Fibroblast of skin of right quadriceps (primary cell): ENCODE measurements around the gene SPSB3.

Experiments
- DNase-seq: peaks from one replicate; pipeline ENCODE4 v3.0.0-alpha.2; 2013

The SPSB3 gene

DNA sequence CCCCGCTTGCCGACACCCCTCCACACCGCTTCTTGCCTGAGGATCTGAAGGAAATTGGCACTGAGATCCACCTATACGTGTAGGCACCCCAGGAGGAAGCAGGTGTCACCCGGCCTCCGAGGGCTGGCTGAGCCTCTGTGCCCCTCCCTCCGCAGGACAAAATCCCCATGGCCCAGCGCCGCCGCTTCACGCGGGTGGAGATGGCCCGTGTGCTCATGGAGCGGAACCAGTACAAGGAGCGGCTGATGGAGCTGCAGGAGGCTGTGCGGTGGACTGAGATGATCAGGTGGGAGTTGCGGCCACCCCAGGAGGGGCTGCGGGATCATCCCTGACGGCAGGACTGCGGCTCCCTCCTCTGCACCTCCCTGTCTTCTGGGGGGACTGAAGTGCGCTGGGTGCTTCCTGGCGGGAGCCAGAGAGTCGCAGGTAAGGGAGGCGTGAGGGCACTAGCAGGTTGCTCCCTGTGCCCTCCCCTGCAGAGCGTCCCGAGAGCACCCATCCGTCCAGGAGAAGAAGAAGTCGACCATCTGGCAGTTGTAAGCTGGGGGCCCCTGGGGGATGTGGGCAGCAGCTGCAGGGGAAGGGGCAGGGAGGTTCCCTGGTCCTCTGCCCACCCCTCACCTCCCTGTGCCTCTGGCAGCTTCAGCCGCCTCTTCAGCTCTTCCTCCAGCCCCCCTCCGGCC lies 20.0 kb downstream of the SPSB3 start:
- no peak for DNase-seq

DNA sequence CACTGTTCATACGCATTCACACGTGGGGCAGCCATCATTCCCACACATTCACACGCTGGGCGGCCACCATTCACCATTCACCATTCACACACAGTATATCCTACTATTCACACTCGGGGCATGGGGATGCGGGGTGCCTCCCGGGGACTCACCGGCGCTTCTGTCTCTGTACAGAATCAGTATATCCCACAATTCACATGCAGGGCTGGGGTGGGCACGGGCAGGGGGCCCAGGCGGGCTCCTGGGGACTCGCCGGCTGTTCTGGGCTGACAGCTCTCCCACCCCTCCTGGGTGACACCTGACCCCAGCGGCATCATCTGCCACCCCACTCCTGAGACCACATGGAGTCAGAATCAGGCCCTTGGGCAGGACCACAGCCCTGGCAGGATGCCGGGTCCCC lies 20.6 kb downstream of the SPSB3 start:
- no peak for DNase-seq

DNA sequence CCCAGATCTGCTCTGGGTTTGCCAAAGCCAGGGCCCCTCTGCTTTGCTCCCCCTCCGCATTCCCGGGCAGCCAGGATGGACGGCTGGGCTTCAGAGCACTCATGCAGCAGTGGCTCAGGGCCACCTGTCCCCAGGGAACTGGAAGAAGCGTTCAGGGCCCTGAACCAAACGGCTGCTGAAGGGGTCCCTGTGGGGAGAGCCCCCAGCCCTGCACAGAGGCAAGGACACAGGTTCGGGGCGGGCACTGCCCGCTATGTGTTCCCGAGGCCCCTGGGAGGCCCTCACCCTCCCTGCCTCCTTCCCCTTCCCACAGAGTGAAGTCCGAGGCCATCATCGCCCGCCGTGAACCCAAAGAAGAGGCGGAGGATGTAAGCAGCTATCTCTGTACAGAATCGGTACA lies 21.5 kb downstream of the SPSB3 start:
- no peak for DNase-seq

DNA sequence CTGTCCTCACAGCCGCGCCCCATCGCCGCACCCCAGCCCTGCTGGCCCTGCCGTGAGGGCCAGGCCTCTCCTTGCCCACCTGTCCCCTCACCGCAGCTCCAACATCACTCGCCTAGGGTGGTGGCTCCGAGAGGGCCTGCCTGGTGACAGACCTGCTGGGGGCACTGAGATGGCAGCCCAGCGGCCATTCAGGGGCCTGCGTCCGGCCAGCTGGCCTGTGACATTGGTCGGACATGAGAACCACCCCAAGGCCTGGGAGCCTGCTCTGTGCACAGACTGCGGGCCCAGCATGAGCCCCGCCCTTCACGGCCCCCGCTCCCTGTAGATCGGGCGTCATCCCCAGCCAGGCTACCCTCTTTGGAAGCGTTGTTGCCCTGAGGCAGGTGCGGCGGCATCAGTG lies 22.9 kb downstream of the SPSB3 start:
- DNase-seq = no peak

DNA sequence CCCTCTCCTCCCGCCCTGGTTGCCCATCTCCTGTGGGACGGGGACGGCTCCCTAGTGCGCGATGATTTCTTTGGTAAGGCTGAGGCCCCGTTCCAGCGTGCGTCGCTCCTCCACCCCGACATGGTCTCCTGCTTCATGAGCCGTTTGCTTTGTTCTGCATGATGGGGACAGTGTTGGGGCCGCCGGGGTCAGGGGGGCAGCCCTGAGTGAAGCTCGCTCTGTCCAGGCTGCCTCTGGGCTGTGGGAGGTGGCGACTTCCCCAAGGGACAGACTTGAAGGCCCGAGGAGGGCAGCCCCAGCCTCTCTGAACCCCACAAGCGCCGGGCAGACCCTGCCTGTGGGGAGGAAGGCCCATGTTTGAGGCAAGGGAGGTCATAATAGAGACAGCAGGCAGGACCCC lies 23.4 kb downstream of the SPSB3 start:
- no peak for DNase-seq

DNA sequence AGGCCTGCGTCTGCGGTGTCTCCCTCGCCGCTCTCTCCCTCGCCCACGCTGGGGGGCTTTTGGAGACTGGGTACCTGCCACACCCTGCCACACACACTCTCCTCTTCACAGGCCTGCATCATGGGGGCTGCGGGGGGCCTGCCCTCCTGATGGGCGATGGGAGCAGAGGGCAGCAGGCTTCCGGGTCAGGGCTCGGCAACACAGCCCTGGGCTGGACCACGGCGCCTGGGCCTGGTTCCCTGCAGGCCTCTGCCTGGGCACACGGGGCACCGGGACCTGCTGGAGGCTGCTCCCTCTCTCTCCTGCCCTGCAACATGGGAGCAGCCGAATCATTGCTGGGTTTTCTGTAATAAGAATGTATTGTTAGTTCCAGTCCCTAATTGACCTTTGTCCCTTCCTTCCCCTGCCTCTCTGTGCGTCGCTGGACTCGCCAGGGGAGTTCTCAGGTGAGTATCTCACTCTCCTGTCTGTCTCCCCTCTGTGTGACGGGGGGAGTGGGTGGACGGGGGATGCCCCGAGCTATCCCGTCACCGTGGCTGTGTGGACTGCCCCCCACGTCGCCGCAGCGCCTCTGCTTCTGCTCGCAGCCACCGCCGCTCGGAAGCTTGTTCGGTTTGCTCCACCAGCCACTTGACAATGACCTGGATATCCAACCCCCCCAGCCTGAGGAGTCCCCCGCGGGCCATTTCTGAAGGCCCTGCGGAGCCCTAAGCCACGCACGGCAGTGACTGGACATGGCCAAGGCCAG lies 24.5 kb downstream of the SPSB3 start:
- DNase-seq = no peak

DNA sequence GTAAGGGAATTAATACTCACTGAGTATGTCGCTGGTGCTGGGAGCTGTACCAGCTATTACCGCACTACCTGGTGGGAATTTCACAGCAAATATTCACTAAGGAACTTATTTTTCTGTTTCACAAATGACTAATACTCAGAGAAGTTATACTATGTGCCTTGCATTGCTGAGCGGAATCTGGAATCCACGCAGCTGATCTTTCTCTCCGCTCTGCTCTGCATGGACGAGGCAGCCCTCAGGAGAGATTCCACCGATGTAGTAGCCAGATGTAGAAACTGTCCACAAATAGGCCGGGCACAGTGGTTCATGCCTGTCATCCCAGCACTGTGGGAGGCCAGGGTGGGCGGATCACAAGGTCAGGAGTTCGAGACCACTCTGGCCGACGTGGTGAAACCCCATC lies 28.2 kb downstream of the SPSB3 start:
- no peak for DNase-seq

DNA sequence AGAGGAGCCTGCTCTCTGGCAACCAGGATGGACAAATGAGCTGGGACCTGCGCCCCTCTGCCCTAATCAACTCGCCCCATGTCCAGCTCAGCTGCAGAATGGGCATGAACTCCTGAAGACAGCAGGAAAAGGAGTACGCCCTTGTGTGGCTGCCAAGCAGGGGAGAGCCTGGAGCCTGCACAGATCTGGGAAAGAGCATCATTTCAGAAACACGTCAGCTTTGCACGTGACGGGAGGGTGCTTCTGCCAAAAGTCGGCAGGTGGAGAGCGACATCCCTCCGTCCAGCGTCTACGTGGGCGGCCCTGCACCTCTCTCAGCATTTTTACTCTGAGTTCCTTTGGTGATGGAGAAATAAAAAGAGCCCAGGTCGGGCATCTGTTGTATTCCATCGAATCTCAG lies 29.5 kb downstream of the SPSB3 start:
- DNase-seq = no peak

DNA sequence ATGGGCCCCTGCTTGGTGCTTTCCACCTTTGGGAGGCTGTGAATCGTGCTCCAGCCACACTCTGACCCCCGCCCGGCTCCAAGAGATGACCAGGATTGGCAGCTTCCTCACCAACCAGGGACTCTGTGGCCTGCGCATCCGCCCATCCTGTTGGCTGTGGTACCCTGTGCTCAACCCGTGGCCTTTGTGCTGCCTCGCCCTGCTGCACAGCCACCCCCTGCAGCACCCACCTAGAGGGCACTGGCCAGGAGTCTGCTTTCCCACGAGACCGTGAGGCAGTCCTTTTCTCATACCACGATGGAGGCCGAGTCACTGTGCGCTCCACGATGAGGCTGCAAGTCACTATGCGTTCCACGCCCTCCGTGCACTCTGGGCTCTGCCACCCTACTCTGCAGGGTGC lies 30.4 kb downstream of the SPSB3 start:
- DNase-seq = no peak

DNA sequence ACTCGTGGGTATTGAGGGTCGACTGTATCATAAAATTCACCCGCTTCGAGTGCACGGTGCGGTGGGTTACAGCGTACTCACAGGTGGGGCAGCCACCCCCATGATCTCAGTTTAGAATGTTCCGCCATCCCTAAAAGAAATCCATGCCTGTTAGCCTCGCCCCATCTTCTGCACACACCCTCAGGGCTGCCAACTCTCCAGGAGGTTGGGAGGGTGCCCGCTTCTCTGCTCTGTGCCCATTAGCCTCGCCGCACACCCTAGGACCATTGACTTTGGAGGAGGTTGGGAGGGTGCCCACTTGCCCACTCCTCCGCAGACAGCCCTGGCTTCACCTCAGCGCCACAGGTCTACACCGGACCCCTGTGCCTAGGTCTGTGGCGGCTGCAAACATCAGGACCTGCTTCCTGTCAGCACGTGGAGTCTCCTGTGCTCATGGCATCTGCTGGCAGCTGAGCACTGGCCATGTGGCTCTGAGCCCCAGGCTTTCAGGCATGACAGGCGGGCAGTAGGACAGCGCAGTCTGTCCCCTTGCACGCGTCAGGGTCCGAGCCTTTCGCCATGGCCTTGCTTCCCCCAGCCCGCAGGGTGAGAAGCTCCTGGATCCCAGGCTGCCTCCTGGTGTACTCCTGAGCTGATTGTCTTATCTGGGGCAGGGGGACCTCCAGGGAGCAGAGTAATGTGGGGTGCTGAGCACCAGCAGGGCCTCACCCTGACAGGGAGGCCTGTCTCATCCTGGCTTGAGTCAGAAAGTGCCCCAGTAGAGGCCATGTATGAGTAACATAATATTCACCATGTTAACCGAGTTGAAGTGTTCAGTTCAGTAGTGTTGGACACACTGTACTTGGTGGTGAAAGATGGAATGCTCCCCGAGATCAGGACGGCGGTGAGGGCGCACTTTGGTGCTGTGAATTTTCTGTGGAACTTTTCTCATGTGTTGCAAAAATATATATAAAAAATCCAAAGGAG lies 32.9 kb downstream of the SPSB3 start:
- DNase-seq = no peak

DNA sequence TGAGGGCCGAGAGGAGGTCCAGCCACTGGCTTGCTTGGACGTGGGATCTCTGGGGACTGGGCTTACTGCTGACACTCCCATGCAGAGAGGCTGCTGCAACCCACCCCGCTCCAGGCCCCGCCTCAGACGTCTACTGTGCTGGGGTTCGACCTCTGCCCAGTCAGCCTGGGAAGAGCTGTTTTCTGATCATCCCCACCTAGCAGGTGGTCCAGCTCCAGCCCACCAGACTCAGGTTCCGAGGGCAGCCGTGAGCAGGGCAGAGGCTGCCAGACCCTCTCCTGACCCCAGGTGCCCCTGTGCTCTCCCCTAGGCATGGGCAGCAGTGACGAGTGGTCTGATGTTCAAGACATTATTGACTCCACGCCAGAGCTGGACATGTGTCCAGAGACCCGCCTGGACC lies 34.4 kb downstream of the SPSB3 start:
- DNase-seq = no peak

DNA sequence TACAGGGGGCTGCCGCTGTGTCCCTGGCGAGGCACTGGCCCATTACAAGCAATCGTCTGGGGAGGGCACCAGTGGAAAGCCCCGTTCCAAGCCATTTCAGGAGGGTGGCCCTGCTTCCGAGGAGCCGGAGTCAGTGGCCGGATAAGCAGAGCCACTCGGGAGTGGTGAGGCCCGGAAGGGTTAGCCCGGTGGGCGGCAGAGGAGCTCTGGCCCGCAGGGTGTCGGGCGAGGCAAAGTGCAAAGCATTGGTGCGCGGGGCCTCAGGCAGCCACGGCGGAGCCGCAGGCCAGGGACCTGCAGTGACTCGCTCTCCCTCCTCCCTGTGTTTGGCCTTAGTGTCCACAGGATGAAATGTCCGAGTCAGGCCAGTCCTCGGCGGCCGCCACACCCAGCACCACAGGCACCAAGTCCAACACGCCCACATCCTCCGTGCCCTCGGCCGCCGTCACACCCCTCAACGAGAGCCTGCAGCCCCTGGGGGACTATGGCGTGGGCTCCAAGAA lies 35.6 kb downstream of the SPSB3 start:
- no peak for DNase-seq

DNA sequence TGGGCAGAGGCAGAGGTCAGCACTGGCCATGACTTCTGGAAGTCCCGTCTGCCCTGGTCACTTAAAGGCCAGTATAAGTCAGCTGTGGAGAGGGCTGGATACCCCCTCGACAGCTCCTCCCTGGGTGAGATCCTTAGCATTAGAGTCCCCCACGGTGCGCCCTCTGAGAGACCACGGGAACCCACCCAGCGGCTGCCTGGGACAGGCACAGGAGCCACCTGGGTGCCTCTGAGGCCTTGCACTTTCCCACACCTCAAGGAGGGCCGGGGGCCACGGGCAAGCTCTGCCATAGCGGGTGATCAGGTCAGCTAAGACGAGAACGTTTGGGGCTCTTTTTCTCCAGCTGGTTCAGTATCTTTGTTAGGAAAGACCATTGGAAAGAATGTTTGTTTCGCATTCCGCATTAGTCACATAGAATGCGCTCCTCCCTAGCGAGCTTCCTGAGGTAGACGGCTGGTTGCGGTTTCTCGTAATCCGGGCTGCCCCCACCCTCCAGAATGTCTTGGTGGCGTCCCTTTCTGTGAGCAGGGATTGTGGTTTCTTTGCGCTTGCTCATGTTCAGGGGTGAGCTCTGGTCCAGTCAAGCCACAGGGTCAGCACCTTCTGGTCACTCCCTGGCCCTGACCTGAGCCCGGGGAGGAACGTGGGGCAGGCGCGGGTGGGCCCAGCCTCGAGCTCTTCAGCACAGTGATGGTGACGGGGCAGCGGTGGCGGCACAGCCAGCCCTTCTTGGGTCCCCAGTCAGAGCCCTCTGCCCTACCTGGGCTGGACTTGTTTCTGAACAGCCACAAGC lies 36.3 kb downstream of the SPSB3 start:
- peak; percentile 73 for DNase-seq

DNA sequence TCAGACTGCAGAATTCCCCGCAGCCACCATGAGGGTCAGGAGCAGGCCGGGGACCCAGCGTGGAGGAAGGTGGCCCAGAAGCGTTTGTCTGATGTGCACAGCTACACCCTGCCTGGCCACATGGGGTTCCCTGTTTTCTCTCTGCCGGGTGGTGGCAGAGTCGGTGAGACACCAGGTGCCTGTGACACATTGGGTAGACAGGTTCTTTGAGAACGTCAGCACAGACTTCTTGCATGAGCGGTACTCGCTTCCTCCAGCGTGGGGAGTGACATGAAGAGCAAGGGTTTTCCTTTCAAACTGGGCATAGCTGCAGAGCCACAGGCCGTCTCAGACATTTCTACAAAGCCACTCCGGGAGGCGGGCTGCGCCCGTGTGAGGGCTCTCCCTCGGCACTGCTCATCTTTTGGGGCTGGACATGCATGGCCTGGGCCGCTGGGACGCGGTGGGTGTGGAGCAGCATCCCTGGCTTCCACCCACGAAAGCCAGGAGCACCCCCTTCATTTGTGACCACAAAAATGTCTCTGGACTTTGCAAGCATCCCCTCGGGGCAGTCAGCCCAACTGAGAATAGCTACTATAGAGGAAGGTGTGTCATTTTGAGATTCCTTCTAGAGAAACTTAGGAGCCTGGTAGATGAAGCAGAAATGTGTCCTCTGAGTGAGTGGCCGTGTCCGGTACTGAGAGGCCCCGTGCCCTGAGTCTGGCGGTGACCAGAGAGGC lies 37.0 kb downstream of the SPSB3 start:
- peak; percentile 81 for DNase-seq

DNA sequence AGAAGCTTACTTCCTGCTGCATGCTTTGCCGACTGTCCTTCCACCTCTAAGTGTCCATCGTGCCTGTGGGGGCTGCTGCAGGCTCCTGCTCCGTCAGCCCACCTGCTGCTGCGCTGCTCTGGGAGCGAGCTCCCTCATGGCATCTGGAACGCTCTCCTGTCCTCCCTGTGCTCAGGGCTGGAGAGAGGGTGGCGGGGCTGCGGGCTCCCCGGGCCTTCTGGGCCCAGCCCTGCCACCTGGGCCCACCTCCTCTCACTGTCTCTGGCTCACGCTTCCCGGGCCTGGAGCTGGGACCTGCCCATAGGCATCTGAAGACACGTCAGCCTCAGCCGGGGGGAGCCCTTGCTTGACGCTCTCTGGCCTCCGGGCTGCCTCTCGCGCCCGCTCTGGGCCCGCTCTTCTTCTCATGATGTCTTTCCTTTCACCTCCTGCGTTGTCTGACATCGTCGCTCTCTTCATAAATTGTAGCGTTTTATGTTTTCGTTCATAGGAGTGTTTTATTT lies 38.0 kb downstream of the SPSB3 start:
- no peak for DNase-seq

DNA sequence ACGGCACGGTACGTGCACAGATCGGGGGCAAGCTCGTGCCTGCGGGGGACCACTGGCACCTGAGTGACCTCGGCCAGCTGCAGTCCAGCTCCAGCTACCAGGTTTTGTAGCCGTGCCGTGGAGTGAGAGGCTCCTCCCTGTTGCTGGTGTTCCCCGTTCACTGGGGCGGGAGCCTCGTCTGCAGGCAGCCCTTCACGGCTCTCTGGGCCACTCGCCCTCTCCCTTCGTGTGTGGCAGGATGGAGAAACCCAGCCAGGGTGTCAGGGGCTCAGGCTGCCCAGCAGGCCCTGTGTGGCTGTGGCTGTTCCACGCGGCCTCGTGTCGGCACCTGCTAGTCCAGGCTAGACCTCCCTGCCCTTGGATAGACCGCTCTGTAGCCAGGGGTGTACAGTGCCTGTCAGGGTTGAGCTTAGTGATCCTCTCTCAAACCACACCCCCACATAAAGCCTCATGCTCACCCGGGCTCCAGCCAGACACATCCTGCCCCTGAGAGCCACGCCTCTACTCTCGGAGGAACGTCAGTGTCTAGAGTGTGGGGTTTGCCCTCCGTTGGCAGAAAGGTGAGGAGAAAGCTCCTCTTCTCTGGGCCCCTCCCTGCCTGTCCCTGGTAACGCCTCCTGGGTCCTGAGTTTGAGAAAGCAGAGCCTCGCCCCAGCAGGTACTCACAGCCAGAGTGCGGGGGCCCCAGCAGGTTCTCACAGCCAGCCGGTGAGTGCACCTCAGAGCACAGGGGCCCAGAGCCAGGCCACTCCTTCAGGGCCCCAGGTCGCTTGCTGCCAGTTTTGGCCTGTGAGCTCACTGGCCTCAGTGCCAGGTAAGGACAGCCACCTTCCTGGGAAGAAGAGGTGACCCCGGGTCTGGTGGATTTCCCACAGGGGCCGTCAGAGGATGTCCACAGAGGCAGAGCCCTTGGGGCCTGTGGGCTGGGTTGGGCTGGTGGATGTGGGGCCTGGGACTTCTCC lies 38.7 kb downstream of the SPSB3 start:
- DNase-seq = no peak

DNA sequence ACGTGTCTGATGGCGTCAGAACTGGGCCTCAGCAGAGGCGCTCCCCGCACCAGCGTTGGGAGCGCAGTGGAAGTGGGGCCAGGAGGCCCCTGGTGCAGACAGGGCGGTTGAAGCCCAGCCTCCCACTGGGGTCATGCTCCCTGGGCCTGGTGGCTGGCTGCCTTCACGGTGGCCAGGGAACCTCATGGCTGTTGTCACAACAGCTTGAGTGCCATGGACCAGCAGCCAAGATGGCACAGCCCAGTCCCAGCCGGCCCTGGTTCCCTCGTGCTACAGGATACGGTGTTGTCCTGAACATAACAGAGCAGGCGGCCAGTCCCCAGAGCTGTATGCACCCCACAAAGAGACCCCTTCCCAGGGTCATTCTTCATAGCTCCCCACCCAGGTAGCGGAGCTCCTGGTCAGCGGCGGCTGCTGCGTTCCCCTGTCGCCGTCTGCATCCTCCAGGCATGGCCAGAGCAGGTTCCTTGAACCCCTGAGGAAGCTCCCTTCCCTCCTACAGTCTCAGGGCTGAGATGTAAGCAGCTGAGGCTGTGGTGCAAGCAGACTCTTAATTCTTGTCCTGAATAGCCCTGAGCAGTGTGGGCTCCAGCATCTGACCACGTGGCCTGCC lies 40.7 kb downstream of the SPSB3 start:
- no peak for DNase-seq

DNA sequence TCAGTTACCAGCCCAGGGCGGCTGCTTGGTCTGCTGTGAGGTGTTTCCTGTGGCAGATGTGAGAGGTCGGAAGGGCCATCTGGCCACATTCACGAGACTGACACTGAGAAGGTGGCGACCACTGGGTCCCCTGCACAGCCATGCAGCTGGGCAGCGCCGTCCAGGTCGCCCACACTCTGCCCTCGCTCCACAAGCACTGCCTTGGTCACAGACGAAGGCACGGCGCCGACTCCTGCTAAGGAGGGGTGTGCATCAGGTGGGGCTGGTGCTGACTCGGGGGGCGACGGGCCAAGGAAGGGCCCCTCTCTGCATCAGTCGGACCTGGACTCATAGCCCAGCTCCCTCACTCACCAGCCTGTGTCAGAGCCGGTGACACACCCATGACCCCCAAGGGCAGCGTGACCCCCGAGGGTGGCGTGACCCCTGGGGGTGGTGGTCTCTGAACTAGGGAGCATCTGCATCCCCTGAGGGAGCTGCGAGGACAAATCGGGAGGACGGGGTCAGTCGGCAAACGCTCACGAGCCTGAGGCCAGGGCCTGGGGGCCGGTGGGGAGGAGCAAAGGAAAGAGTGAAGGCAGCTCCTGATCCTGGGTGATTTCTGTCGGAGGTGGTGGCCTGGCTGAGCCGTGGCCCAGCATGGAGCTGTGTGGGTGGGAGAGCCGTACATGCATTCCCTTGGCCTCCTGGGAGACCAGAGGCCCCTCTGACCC lies 41.4 kb downstream of the SPSB3 start:
- DNase-seq = no peak

DNA sequence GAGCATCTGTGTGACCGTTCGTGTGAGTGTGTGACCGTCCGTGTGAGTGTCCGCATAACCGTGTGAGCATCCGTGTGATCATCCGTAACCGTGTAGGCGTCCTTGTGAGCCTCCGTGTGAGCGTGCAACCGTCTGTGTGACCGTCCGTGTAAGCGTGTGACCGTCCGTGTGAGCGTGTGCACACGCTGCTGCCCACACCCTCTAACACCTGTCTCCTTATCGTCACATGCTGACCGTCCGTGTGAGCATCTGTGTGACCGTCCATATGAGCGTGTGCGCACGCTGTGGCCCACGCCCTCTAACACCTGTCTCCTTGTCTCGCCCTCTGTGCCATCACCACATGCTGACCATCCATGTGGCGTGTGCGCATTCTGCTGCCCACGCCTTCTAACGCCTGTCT lies 42.1 kb downstream of the SPSB3 start:
- no peak for DNase-seq
